SH-SY5Y (cell line): ENCODE results near the gene NECAB2.

Experiments used
- GATA2 ChIP-seq: IDR thresholded peaks from 2 replicates; pipeline ENCODE4 v1.6.1; 2011; ENCODE audit warnings: mild to moderate bottlenecking, low read depth, low read length
- GATA3 ChIP-seq: IDR thresholded peaks from 2 replicates; pipeline ENCODE4 v1.6.1; 2011; ENCODE audit warnings: low read depth, mild to moderate bottlenecking, low read length, moderate library complexity

- no peak for TF ChIP-seq GATA2
- TF ChIP-seq GATA3, result no peak
Measured at GRCh38 chr16:83925957-83926725, 41.9 kb upstream of the NECAB2 start.
